HG02981 (cell line): Measurements from ENCODE around the gene DHX58.

Source experiments
- ATAC-seq: cut with Tn5 transposase; IDR thresholded peaks from one replicate; pipeline ENCODE4 v1.9.1; 2021; ENCODE audit warnings: mild to moderate bottlenecking, moderate library complexity; ENCODE audit not compliant: unreplicated experiment

The DHX58 gene

DNA sequence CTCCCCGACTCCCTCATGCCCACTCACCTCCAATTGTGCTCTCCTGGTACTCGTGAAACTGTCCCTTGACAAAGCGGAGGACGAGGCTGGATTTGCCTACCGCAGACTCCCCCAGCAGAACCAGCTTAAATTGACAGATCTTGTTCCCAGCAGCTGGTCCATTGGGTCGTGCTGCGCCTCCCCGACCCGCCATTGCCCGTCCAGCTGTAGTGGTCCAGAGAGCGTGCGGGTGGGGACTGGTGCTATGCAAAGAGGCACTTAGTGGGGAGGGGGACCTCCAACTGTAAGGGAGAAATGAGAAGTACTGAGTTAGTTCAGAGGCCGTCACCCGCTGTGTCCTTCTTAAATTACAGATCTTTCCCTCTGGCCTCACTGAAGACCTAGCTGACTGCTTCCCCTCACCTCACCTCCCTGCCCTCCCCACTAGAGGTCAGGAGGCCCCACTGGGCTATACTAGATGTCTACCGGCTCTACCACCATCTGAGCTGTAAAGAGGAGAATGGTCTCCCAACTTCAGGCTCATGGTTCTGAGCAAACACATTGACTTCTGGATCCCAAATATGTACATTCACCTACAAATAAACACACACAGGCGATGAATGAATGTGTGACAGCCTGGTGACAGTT lies 17.9 kb upstream of the DHX58 start:
- no peak for ATAC-seq

DNA sequence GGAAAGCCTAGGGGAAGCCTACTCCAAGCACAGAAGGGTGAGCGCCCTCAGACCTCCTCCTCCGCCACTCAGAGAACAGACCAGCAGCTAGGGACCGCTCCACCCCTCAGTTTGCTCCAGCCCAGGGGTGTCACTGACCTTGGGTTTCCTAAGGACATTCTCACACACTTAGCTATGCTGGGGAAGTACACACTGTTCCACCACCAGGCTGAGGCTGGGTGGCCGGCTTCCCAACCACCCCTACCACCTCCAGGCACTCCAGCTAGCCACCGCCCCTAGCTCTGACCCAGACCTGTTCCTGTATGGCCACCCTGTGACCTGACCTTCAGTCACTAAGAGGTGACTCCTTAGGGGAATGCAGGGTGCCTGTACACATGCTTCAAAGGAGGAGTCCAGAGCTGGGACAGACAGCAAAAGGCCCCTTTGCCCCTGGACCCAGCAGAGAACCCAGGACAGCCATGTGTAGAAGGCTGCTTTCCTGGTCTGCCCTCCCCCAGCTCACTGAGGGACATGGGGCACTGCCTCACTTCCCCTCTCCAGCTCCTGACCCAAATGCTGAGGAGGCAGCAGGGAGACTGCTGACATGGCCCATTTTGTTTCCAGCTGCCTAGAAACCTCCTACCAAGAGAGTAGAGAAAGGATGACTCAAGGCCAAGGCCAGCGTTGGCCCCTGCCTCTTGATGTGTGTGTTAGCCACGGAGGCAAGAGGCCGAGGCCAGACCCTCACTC lies 16.8 kb upstream of the DHX58 start:
- ATAC-seq, result no peak

DNA sequence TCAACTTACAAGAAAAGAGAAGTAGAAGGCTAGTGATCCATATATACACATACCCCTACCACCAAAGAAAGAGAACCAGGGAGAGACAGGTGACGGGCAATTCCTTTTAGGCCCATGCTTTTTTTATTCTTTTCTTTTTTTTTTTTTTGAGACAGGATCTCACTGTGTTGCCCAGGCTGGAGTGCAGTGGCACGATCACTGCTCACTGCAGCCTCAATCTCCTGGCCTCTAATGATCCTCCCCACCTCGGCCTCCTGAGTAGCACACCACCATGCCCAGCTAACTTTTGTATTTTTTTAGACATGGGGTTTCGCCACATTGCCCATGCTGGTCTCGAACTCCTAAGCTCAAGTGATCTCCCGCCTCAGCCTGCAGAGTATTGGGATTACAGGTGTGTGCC lies 14.9 kb upstream of the DHX58 start:
- ATAC-seq, result no peak

DNA sequence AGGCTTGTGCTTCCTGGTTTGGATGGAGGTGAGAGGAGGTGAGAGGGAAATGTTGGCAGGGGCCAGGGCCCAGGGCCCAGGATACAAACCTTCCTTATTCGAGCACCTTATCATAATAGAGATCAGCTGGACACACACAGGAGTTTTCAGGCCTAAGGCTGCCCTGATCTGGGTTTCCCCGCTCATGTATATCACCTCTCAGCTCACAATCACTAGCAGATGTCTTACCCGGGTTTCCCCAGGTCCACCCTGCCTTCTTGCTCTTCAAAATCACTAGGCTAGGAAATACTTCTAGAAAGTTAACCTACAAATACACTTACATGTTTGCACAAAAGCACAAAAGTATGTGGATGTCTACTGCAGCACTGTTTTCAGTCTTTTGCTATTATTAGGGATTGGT lies 14.3 kb upstream of the DHX58 start:
- ATAC-seq, result no peak

DNA sequence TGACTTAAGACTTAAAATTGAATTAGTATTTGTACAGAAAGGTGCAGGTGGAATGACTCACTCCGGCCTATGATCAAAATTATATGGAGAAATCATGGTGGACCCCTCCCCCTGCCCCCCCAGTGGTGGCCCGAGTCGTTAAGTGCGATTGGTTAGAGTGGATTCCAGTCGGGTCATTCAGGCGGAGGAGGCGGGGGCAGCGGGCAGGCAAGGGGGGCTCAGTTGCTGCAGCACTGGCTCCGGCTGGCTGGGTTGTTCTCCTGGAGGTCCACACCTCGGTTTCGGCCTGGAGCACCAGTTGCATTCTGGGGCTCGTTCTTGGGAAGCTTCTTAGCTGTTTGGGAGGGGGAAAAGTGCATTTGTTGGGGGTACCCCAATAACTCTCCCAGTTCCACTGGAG lies 13.1 kb upstream of the DHX58 start:
- ATAC-seq, result no peak

DNA sequence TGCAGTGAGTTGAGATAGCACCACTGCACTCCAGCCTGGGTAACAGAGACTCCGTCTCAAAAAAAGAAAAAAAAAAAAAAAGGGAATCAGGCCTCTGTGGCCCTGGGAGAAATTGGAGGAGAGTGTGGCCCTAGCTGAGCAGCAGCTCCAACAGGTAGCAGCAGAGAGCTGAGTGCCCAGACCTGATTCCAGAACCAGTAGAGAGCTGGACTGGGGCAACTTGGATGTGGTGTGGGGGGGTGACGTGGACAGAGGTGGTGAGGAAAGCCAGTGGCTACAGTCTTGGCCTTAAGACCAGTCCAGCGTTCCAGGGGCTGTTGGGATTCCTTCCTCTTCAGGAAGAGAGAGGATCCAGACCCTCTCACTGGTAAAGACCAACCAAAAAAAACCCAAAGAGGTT lies 11.7 kb upstream of the DHX58 start:
- no peak for ATAC-seq

DNA sequence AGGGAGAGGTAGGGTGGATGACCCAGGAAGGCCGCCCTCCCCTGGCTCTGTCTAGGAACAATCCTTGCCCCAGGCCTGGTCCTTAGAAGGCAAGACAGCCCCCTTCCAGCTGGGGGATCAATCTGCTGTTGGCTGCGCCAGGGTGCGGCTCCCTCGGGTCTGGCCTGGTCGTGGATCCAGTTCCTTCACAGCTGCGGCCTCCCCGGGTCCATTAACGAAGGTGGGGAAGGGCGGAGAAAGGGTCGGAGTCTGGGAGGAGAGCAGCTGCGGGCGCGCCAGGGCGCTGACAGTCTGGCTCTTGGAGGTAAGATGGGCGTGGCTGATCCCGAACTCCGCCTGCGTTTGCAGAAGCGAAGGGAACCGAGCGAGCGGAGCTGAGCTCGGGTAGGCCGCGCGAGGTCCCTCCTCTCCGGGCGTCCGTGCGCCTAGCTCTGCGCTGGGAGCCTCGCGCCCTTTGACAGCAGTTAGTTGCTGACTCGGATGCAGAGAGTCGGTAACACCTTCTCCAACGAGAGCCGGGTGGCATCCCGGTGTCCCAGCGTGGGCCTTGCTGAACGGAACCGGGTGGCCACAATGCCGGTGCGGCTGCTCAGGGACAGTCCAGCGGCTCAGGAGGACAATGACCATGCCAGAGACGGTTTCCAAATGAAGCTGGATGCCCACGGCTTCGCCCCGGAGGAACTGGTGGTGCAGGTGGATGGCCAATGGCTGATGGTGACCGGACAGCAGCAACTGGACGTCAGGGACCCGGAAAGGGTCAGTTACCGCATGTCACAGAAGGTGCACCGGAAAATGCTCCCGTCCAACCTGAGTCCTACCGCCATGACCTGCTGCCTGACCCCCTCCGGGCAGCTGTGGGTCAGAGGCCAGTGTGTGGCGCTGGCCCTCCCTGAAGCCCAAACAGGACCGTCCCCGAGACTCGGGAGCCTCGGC lies 10.1 kb upstream of the DHX58 start, which contains the start of gene HSPB9:
TSS of gene HSPB9 (plus strand) at position 434 of the 933 bp plus-strand sequence. CDS start at position 481, 47 bp downstream.
- no peak for ATAC-seq

DNA sequence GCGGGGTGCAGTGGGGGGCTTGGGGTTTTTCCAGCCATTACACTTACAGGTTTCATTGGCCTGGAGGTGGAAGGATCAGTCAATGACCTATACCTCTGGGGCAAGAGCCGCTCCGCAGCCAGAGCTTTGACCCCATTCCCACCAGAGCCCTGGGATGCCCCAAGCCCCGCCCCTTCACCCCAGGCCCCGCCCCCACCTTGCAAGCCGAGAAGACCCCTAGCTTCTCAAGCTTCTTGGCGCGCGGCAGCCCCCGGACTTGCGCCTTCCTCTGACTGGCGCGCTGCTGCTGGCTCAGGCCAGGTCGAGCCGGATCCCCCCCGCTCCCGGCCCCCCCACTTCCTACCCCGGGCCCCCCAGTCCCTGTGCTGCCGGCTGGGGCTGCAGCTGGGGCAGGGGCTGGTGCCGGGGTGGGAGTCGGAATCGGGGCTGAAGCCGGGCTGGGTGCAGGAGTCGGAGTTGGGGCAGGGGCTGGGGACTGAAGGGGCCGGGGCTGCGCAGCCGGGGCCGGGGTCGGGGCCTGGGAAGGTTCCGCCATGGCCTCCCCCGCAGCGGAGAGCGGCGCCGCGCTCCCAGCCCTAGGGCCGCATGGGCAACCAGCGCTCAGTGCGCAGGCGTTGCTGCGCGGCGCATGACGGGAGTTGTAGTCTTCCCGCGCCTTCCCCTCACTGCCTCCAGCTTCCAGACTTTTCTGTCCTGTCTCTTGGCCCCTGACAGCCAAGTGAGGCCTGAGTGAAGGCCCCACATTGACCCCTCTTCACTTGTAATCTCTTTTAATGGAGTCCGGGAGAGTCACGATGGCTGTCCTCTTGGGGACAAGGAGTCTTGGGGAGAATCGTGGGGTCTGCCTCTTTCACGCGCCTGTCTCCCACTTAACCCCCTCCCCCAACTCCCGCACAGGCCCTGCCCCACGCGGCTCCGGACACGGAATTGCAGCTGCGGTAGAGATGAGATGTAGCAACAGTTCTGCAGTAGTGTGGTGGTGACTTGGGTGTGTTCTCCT lies 8.6 kb upstream of the DHX58 start, which contains the start of gene KAT2A:
TSS of gene KAT2A (minus strand) at position 598 of the 1,000 bp plus-strand sequence. CDS start at position 535, 63 bp downstream.
- ATAC-seq, result peak; percentile 69

DNA sequence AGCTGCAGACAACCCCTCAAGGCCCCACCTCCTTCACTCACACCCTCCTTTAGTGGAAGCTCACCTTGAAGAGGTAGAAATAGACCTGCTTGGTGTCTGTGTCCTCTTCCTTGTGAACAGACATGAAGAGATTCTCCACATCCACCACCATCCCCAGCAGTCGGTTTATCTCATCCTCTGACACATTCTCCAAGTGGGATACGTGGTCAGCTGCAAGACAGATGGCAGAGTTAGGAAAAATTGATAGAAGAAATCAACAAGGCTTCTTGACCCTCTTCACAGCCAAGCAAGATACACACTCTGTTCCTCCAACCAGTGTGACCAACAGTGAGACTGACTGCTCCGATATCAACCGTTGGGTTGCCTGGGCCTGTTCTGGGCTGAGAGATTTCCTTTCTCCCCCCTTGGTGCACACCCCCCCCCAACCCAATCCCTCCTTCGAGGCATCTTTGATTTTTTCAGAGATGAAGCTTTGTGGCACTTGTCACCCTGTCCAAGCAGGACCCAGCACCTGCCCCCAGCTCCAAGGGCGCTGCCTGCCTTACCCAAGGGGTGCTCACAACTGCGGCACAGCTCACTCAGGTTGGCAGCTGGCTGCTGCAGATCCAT lies 7.8 kb upstream of the DHX58 start:
- ATAC-seq, result no peak

DNA sequence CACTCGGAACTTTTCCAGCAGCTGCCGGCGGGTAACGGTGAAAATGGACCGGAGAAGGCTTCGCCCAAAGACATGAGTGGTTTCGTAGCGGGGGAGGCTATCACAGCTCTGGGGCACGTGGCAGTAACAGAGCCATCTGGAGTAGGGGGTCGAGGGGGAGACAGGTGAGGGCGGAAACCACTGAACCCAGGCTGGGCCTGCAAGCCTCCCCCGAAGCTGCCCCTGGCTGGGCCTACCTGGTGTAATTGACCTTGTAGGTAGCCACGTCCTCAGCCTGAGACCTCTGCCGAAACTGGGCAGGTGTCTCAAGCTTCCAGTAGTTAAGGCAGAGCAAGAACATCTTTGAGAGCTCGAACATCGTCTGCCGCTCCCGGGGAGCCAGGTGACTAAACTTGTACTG lies 6.8 kb upstream of the DHX58 start:
- ATAC-seq, result no peak

DNA sequence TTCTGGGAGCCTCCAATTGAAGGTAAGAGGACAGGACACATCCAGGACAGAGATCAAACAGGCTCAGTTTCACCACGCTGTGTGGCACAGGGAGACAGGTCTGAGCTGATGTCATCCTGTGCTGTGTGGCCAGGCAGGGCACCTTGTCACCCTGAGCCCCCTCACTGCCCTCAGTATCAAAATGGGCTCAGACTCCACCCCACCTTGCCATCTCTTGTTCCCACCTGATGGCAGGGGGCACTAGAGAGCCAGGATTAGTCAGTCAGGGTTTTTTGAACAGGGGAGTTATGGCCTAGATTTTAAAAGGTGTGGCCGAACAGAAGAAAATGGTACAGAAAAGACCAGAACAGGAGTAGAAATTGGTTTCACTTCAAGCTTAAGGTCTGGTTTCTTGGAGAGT lies 6.0 kb upstream of the DHX58 start:
- no peak for ATAC-seq

DNA sequence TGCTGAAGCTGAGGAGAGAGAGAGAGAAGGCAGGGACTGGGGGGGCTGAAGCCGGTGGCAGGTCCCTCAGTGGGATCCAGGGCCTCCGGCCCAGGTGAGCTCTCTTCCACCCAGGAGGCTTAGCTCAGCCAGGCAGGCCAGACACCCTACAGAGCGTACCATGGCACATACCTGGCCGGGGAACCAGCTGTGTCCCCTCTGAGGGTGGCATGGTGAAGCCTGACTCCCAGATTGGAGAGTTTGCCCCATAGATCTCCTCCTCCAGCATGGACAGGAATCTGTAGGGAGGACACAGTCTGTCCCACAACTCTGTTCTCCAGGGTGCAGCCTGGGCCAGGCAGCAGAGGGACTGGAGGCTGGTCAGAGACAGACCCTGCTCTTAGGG lies 5.6 kb upstream of the DHX58 start:
- no peak for ATAC-seq

DNA sequence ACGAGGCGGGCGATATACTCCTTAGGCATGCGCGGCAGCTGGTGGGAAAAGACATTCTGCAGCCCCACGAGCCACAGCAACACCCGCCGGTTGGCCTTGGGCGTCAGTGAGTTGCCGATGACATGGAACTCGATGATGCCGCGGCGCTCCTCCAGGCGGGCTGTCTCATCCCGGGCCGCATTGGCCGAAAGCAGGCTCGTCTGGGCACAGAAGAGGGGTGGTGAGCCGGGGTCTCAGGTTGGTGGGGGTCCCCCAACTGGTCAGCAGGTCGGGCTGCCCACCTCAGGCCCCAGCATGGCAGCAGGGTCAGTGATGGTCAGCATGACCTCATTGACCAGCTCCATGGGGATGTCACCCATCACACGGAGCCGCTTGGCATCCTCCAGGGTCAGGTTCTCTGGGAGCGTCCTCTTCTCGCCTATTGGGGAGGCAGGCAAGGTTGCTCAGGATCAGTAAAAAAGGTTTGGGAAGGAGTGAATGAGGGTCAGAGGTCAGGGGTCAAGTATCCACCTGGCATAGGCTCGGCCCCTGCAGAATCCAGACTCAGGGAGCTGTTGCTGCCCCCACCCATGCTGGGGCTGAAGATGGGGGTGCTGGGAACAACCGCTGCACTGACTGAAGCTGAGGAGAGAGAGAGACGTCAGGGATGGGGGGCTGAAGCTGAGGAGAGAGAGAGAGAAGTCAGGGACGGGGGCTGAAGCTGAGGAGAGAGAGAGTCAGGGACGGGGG lies 5.0 kb upstream of the DHX58 start:
- ATAC-seq, result no peak

DNA sequence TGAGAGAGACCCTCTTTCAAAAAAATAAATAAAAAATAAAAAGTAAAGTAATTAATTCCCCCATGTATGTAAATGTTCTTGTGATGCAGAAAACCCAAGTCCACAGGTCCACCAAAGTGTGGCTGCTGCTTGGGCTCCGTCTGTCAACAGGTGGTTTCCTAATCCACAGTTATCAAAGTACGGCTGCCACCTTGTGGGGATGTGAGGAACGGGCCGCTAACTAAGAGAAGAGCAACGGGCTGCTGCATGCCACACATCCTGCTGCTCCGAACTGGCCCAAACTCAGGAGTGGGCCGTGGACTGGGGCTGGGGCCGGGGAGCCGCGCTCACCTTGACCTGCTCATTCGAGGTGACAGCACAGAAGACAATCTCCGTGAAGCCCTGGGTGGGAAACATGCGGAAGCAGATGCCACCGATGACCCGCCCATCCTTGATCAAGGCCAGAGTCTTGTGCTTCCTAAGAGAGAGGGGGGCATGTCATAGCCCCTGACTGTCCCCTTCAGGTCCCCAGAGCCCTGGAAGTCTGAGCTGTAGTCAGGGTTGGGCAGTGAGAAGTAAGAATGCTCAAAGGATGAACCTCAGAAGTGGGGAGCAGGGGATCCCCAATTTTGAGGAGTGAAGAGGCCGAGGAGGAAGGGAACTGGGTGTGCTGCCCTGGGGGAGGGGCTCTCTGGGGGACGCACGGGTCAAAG lies 4.3 kb upstream of the DHX58 start:
- ATAC-seq, result no peak

DNA sequence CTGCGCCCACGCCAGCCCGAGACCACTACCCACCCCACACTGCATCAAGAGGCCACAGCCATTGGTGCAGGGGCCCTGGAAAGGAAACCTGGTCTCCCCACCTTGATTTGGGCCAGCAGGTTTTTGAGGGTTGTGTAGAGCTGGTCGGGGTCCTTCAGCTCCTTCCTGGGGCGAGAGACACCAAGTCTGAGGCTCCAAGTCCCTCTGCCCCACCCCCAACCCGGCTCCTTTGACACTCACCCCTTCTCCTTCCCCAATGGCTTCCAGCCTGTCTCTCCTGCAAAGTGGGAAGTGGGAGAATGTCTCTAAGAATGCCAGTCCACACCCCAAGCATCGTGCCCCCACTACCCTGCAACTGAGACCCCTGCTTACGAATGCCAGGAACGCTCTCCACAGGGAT lies 1.6 kb upstream of the DHX58 start:
- no peak for ATAC-seq

DNA sequence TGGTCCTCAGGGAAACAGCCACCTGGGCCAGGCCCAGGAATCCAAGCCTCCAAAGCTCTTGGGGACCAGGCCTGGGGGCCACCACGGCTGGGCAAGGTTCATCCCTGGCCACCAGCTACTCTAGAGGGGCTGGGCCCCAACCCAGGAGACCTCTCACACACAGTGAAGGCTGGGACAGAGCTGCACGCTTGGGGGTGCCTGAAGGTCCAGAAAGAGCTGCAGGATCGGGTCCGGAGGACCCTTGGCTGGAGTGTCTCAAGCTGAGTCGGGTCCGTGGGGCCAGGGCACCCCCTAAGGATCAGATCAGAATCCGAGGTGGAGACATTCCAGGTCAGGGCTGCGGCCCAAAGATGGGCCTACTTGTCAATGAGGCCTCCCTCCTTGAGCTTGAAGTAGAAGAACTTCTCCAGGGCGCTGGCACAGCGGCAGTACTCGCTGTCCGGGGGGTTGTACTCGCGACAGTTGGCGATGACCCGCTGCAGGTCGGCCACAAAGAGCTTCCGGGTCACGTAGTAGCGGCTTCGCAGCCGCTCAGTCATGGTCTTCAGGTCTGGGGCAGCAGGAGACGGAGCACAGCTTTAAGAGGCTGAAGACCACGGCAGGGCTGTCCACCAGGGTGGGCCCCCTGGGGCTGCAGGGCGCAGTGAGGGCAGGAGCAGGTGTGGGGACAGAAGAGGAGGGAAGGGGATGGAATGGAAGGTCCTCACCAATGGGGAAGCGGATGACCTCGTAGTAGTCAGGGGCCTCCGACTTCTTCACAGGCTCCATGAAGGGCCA lies 967 bp upstream of the DHX58 start:
- ATAC-seq, result no peak

DNA sequence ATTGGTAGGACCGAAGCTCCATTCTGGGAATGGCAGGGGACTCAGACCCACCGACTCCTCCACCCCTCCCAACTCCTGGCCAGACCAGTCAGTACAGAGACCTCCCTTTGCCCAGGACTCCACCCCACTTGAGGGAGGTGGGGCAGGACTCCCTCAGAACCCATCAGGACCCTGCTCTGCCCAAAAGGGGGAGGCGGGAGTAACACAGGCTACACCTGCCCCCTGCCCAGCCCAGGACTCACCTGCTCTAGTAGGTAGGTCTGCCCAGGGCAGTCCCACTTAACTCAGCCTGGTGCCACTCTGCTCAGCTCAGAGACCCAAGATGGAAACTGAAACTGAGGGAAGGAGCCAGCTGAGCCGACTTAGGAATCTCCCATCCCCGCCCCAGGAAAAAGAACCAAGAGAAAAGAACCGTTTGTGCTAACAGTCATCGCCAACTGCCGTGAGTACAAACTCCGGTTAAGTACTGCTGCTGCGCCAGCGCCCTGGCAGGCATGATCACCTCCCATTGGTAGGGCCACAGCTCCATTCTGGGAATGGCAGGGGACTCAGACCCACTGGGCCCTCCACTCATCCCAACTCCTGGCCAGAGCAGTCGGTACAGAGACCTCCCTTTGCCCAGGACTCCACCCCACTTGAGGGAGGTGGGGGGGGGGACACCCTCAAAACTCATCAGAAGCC lies 503 bp downstream of the DHX58 start:
- peak; percentile 1 for ATAC-seq
